OCI-LY7 (cell line): ENCODE measurements around the gene KCNT1. TPM values are rescaled to one million over a fixed set of nuclear protein-coding genes. Genes with fewer than 3 reads are reported as not detected.

ENCODE experiments used
- BruUV-seq: library from RNA; stranded (reverse); fragments of 400-500 nt; replicated peaks from 2 replicates; lab custom pipeline; 2021; lab: Mats Ljungman, UMichigan
- CTCF ChIA-PET: fragments of 300-600 bp; sonication (Branson Sonifier 250); formaldehyde crosslinking; loops from one replicate; lab custom pipeline; 2022; ENCODE audit warnings: antibody characterized with exemption; ENCODE audit not compliant: unreplicated experiment; lab: Charles Lee
- POLR2A ChIA-PET: fragments of 300-600 bp; sonication (Branson Sonifier 250); formaldehyde crosslinking; loops from one replicate; lab custom pipeline; 2022; ENCODE audit warnings: antibody characterized with exemption; lab: Charles Lee
- DNase-seq: peaks from one replicate; pipeline ENCODE4 v3.0.0-alpha.2; 2015; ENCODE audit warnings: low spot score
- H2AFZ ChIP-seq: fragments of 200-600 bp; sonication (generic), shearing (Covaris generic); 2 replicates; pipeline ENCODE4 v1.6.1; 2014; ENCODE audit warnings: mild to moderate bottlenecking, antibody characterized with exemption, low read length, moderate library complexity
- H3K27ac ChIP-seq: fragments of 200-600 bp; sonication (generic); 2 replicates; pipeline ENCODE4 v1.5.1; 2014; ENCODE audit warnings: mixed run types, low read depth, mild to moderate bottlenecking, moderate library complexity, low read length, inconsistent platforms; ENCODE audit not compliant: poor library complexity, severe bottlenecking
- H3K36me3 ChIP-seq: fragments of 200-600 bp; sonication (generic); 2 replicates; pipeline ENCODE4 v1.6.1; 2014; ENCODE audit warnings: mild to moderate bottlenecking, antibody characterized with exemption, low read length, moderate library complexity, mixed read lengths; ENCODE audit not compliant: insufficient read depth
- H3K4me1 ChIP-seq: fragments of 200-600 bp; sonication (generic); 2 replicates; pipeline ENCODE4 v1.5.1; 2014; ENCODE audit warnings: mild to moderate bottlenecking, low read length; ENCODE audit not compliant: insufficient read depth, poor library complexity, severe bottlenecking
- H3K4me2 ChIP-seq: fragments of 200-600 bp; sonication (generic); 2 replicates; pipeline ENCODE4 v1.6.1; 2014; ENCODE audit warnings: mild to moderate bottlenecking, low read length
- H3K4me3 ChIP-seq: fragments of 200-600 bp; sonication (generic); 2 replicates; pipeline ENCODE4 v1.5.1; 2014; ENCODE audit warnings: mild to moderate bottlenecking, low read depth, low read length; ENCODE audit not compliant: poor library complexity, severe bottlenecking
- H3K79me2 ChIP-seq: fragments of 200-600 bp; sonication (generic); 2 replicates; pipeline ENCODE4 v1.6.1; 2016; ENCODE audit warnings: low read depth, mild to moderate bottlenecking, low read length, moderate library complexity, mixed read lengths; ENCODE audit not compliant: insufficient read depth
- H3K9me2 ChIP-seq: fragments of 200-600 bp; sonication (generic); 2 replicates; pipeline ENCODE4 v1.6.1; 2016; ENCODE audit warnings: mild to moderate bottlenecking, low read length, mixed read lengths; ENCODE audit not compliant: insufficient read depth
- H3K9me3 ChIP-seq: fragments of 200-600 bp; sonication (generic); 2 replicates; pipeline ENCODE4 v1.6.1; 2014; ENCODE audit warnings: mild to moderate bottlenecking, mixed run types, low read length, mixed read lengths
- H4K20me1 ChIP-seq: fragments of 200-600 bp; sonication (generic); 2 replicates; pipeline ENCODE4 v1.6.1; 2014; ENCODE audit warnings: mild to moderate bottlenecking, antibody characterized with exemption, low read length, moderate library complexity, mixed read lengths; ENCODE audit not compliant: insufficient read depth
- CTCF ChIP-seq: fragments of 200-600 bp; sonication (generic); conservative IDR thresholded peaks from 2 replicates; pipeline ENCODE4 v1.5.1; 2014; ENCODE audit warnings: mild to moderate bottlenecking, antibody characterized with exemption, low read length, moderate library complexity, mixed read lengths
- EZH2phosphoT487 ChIP-seq: fragments of 200-600 bp; sonication (generic); IDR thresholded peaks from 2 replicates; pipeline ENCODE4 v1.6.1; 2018; ENCODE audit warnings: low read depth, borderline replicate concordance, mild to moderate bottlenecking, mixed run types, antibody characterized with exemption, low read length, moderate library complexity, mixed read lengths
- intact Hi-C: fragments of 100-400 bp; cut with micrococcal nuclease; formaldehyde crosslinking; loops from one replicate; pipeline ENCODE4 v1.10.0; 2022; ENCODE audit not compliant: unreplicated experiment
- total RNA-seq, 2 experiments: library from RNA; depleted of rRNA in 1 of 2; stranded (reverse); fragments of >200 nt in 1 of 2; shearing (Covaris generic) in 1 of 2; gene quantifications; 2 replicates each; pipeline ENCODE4 v1.2.3, GENCODE V29; 2014 to 2022

KCNT1 gene
- total RNA-seq, 2 experiments from 2014 or later = not detected

- H3K4me2 ChIP-seq = no peak overlapping the region
- H3K27ac ChIP-seq = no peak overlapping the region
- H3K4me1 ChIP-seq = no peaks in the 10 kb centered on the region
- no peaks in the 10 kb centered on the region for H3K36me3 ChIP-seq
- ChIA-PET CTCF (no interaction called here), POLR2A (no interaction called here)
- intact Hi-C loops = no loop called here
- DNase-seq = no peak
- H3K79me2 ChIP-seq = no peaks in the 10 kb centered on the region
- H3K4me3 ChIP-seq = no peak overlapping the region
- no peaks in the 10 kb centered on the region for H3K9me3 ChIP-seq
- BruUV-seq = no TSS peak
- no peaks in the 10 kb centered on the region for H3K9me2 ChIP-seq
- no peak for TF ChIP-seq CTCF
- TF ChIP-seq EZH2phosphoT487 = no peak
- H2AFZ ChIP-seq = no peak overlapping the region
- H4K20me1 ChIP-seq = no peaks in the 10 kb centered on the region
Observed at GRCh38 chr9:135718616-135719015, 16.6 kb downstream of the KCNT1 start.

GRCh38 chr9:135719472-135719871 is 17.5 kb downstream of the KCNT1 start:
- Histone ChIP-seq H3K9me2 (no peaks in the 10 kb centered on the region), H3K4me2 (no peak overlapping the region), H3K79me2 (no peaks in the 10 kb centered on the region), H4K20me1 (no peaks in the 10 kb centered on the region), H3K27ac (no peak overlapping the region), H3K36me3 (no peaks in the 10 kb centered on the region), H3K9me3 (no peaks in the 10 kb centered on the region), H3K4me1 (no peaks in the 10 kb centered on the region), H3K4me3 (no peak overlapping the region), H2AFZ (no peak overlapping the region)
- intact Hi-C loops = no loop called here
- DNase-seq = no peak
- CTCF ChIA-PET = no interaction called here
- no TSS peak for BruUV-seq
- TF ChIP-seq EZH2phosphoT487 (no peak), CTCF (no peak)
- POLR2A ChIA-PET = no interaction called here

DNA sequence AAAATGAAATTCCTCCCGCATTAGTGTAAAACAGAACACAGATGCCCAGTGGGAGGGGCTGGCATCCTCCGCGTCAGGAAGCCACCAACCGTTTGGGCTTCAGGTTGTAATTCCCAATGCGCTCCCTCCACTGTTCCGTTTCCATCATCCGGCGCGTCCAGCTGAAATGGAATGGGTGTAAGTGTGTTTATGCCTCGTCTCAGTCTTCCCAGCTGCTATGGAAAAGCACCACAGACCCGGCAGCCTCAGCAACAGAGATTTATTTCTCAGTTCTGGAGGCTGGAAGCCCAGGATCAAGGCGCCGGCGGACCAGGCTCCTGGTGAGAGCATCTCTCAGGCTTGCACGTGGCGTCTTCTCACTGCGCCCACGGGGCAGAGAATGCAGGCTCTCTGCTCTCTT is 20.4 kb downstream of the KCNT1 start:
- CTCF ChIA-PET = no interaction called here
- intact Hi-C loops = no loop called here

More for the DNA sequence above, 20.4 kb downstream of the KCNT1 start:
- H3K9me3 ChIP-seq = no peaks in the 10 kb centered on the region
- TF ChIP-seq CTCF (no peak), EZH2phosphoT487 (no peak)
- no peak overlapping the region for H3K27ac ChIP-seq
- H2AFZ ChIP-seq = no peak overlapping the region
- H3K79me2 ChIP-seq = no peaks in the 10 kb centered on the region
- BruUV-seq = no TSS peak
- no peak overlapping the region for H3K4me2 ChIP-seq
- POLR2A ChIA-PET = no interaction called here
- H3K4me3 ChIP-seq = no peak overlapping the region
- no peaks in the 10 kb centered on the region for H4K20me1 ChIP-seq
- no peak for DNase-seq
- H3K36me3 ChIP-seq = no peaks in the 10 kb centered on the region
- no peaks in the 10 kb centered on the region for H3K4me1 ChIP-seq
- H3K9me2 ChIP-seq = no peaks in the 10 kb centered on the region
